PC-9 (cell line): ENCODE measurements around the gene ADGRL1. TPM values are rescaled to one million over a fixed set of nuclear protein-coding genes. Genes with fewer than 3 reads are reported as not detected.
"Not testable (repeated sequence)": the region's sequence is repeated elsewhere in the genome, so short reads cannot be mapped to it uniquely, and the experiment has no call there.

Experiments used
- BruUV-seq: library from RNA; stranded (reverse); fragments of 400-500 nt; replicated peaks from 2 replicates; lab custom pipeline; 2021; lab: Mats Ljungman, UMichigan
- CTCF ChIA-PET: fragments of 300-600 bp; sonication (Branson Sonifier 250); formaldehyde crosslinking; loops from one replicate; lab custom pipeline; 2022; ENCODE audit warnings: antibody characterized with exemption; lab: Charles Lee
- POLR2A ChIA-PET: fragments of 300-600 bp; sonication (Branson Sonifier 250); formaldehyde crosslinking; loops from one replicate; lab custom pipeline; 2022; ENCODE audit warnings: antibody characterized with exemption; ENCODE audit not compliant: unreplicated experiment; lab: Charles Lee
- DNase-seq, 2 experiments: peaks; one replicate each; pipeline versions ENCODE4 v3.0.0 to v3.0.0-alpha.2; 2015 to 2022; ENCODE audit warnings: mixed read lengths in 1 of 2
- H2AFZ ChIP-seq: fragments of 200-600 bp; sonication (generic); 2 replicates; pipeline ENCODE4 v1.8.1; 2017; ENCODE audit warnings: antibody characterized with exemption
- H3F3A ChIP-seq: fragments of 200-600 bp; sonication (generic); 2 replicates; pipeline ENCODE4 v1.8.1; 2017; ENCODE audit warnings: antibody characterized with exemption, mild to moderate bottlenecking, low read depth; ENCODE audit not compliant: insufficient read depth
- H3K27ac ChIP-seq: fragments of 200-600 bp; sonication (generic); 2 replicates; pipeline ENCODE4 v1.6.1; 2016; ENCODE audit warnings: mixed run types
- H3K27me3 ChIP-seq: fragments of 200-600 bp; sonication (generic); 2 replicates; pipeline ENCODE4 v1.6.1; 2016; ENCODE audit warnings: low read depth, mixed run types; ENCODE audit not compliant: insufficient read depth
- H3K36me3 ChIP-seq: fragments of 200-600 bp; sonication (generic); 2 replicates; pipeline ENCODE4 v1.6.1; 2016; ENCODE audit warnings: low read depth, mixed run types
- H3K4me1 ChIP-seq: fragments of 200-600 bp; sonication (generic); replicated peaks from 2 replicates; pipeline ENCODE4 v1.6.1; 2016; ENCODE audit warnings: mixed run types; ENCODE audit not compliant: insufficient read depth
- H3K4me2 ChIP-seq: fragments of 200-600 bp; sonication (generic); 2 replicates; pipeline ENCODE4 v1.6.1; 2017; ENCODE audit warnings: mixed run types
- H3K4me3 ChIP-seq: fragments of 200-600 bp; sonication (generic); 2 replicates; pipeline ENCODE4 v1.6.1; 2016; ENCODE audit warnings: mixed run types
- H3K79me2 ChIP-seq: fragments of 200-600 bp; sonication (generic); 2 replicates; pipeline ENCODE4 v1.6.1; 2017; ENCODE audit warnings: low read depth, mixed run types
- H3K9me2 ChIP-seq: fragments of 200-600 bp; sonication (generic); 2 replicates; pipeline ENCODE4 v1.8.1; 2017; ENCODE audit warnings: mild to moderate bottlenecking; ENCODE audit not compliant: insufficient read depth
- H3K9me3 ChIP-seq: fragments of 200-600 bp; sonication (generic); 2 replicates; pipeline ENCODE4 v1.8.1; 2016; ENCODE audit warnings: low read depth; ENCODE audit not compliant: insufficient read depth
- H4K20me1 ChIP-seq: fragments of 200-600 bp; sonication (generic); 2 replicates; pipeline ENCODE4 v1.8.1; 2017; ENCODE audit not compliant: insufficient read depth
- EZH2 ChIP-seq: fragments of 200-600 bp; sonication (generic); IDR thresholded peaks from 2 replicates; pipeline ENCODE4 v1.8.0; 2017; ENCODE audit warnings: antibody characterized with exemption, low read depth
- intact Hi-C: fragments of 100-400 bp; cut with micrococcal nuclease; formaldehyde crosslinking; loops from one replicate; pipeline ENCODE4 v1.10.0; 2022; ENCODE audit not compliant: unreplicated experiment
- total RNA-seq: library from RNA; stranded (reverse); gene quantifications from 2 replicates; pipeline ENCODE4 v1.2.3, GENCODE V29; 2021
- TF ChIP-seq, protein P1 (sequence below): fragments of 200-600 bp; sonication (generic); conservative IDR thresholded peaks from 2 replicates; pipeline ENCODE4 v1.6.1; 2017; ENCODE audit warnings: mixed run types, antibody characterized with exemption, mild to moderate bottlenecking, moderate library complexity

ADGRL1 gene
- total RNA-seq, 1 experiment from 2014 or later, result 31.5 TPM

DNA sequence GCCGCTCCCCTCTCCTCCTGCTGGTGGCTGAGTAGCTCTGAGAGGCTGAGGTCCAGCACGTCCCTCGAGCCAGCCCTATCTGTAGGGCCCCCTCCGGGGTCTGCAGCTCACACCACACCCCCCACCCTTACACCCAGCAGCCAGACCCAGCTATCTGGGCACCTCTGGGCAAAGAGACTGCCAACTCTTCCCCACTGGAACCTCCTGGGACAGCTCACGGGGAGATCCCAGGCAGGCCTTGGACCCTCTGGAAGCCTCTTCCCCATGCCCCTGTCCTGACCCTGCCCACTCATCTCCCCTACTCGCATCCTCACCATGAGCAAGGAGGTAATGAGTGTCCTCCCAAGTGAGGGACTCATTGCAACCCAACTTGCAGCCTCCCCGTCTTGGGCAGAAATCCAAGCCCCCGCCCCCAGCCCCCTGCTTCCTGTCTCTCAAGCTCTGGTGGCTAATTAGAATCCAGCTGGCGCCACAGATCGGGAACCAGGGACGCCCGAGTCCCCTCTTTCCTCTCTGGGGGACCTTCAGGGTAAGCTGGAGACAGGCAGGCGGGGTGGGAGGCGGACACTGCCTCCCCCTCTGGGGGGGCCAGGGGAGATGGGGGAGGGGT, 22.1 kb downstream of the ADGRL1 start:
- Histone ChIP-seq H3K79me2 (no peaks in the 10 kb centered on the region), H3K4me3 (no peak overlapping the region), H3K4me2 (no peak overlapping the region), H2AFZ (no peak overlapping the region), H3K27ac (no peak overlapping the region), H3K9me3 (no peaks in the 10 kb centered on the region), H3K9me2 (no peaks in the 10 kb centered on the region), H3F3A (no peaks in the 10 kb centered on the region), H3K27me3 (no peaks in the 10 kb centered on the region), H4K20me1 (0 out of 2 replicates have a peak, but pooled peaks cover 6% of the 10 kb centered on the region), H3K4me1 (no peaks in the 10 kb centered on the region), H3K36me3 (no peaks in the 10 kb centered on the region)
- CTCF ChIA-PET, result no interaction called here
- POLR2A ChIA-PET, result no interaction called here
- DNase-seq, result no peak
- no TSS peak for BruUV-seq
- intact Hi-C loops, result no loop called here
- TF ChIP-seq, protein P1, sequence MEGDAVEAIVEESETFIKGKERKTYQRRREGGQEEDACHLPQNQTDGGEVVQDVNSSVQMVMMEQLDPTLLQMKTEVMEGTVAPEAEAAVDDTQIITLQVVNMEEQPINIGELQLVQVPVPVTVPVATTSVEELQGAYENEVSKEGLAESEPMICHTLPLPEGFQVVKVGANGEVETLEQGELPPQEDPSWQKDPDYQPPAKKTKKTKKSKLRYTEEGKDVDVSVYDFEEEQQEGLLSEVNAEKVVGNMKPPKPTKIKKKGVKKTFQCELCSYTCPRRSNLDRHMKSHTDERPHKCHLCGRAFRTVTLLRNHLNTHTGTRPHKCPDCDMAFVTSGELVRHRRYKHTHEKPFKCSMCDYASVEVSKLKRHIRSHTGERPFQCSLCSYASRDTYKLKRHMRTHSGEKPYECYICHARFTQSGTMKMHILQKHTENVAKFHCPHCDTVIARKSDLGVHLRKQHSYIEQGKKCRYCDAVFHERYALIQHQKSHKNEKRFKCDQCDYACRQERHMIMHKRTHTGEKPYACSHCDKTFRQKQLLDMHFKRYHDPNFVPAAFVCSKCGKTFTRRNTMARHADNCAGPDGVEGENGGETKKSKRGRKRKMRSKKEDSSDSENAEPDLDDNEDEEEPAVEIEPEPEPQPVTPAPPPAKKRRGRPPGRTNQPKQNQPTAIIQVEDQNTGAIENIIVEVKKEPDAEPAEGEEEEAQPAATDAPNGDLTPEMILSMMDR, result no peak
- TF ChIP-seq EZH2, result no peak

DNA sequence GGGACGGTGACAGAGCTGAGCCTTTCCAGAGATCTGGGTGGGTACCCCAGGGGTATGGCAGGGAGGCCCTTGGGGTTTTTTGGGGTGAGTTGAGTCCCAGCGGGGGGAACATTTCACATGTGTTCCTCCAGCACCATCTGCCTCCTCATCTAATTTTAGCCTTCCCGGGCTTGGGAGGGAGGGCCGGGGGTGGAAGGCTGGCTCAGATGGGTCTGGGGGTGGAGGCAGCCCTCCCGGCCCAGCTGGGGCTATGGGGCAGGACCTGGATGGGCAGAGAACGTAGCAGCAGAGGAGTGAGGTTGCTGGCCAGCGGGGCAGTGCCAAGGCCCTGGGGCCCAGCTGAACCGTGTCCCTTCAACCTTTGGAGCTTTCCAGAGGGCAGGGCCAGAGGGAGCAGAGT, 23.5 kb downstream of the ADGRL1 start:
- Histone ChIP-seq H3K27me3 (no peaks in the 10 kb centered on the region), H3K9me2 (no peaks in the 10 kb centered on the region), H3K4me1 (no peaks in the 10 kb centered on the region), H3K4me3 (no peak overlapping the region), H3K79me2 (no peaks in the 10 kb centered on the region), H3F3A (no peaks in the 10 kb centered on the region), H4K20me1 (0 out of 2 replicates have a peak, but pooled peaks cover 6% of the 10 kb centered on the region), H3K9me3 (no peaks in the 10 kb centered on the region), H3K36me3 (no peaks in the 10 kb centered on the region), H2AFZ (no peak overlapping the region), H3K4me2 (no peak overlapping the region), H3K27ac (no peak overlapping the region)
- no peak for DNase-seq
- POLR2A ChIA-PET, result no interaction called here
- CTCF ChIA-PET, result no interaction called here
- no peak for TF ChIP-seq EZH2
- TF ChIP-seq, protein P1, result no peak
- intact Hi-C loops, result no loop called here
- BruUV-seq, result no TSS peak

DNA sequence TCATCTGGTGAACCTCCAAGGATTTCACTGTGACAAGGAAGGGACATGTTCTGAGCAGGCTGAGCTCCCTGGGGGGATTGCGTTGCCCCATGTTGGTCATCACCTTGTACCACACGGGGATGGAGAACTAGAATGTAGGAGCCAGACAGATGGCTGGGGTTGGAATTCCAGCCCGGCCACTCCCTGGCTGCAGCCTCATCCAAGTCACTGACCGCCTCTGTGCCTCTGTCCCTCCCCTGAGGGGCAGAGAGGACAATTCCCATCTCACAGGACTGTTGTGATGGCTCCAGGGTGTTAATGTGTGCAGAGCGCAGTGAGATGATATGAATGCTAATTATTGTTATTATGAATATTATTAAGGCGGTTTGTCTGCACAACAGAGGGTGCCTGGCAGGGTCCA, 24.1 kb downstream of the ADGRL1 start:
- no peak for DNase-seq
- Histone ChIP-seq H3K9me3 (no peaks in the 10 kb centered on the region), H3K4me1 (no peaks in the 10 kb centered on the region), H4K20me1 (0 out of 2 replicates have a peak, but pooled peaks cover 6% of the 10 kb centered on the region), H2AFZ (no peak overlapping the region), H3K4me3 (no peak overlapping the region), H3K27me3 (no peaks in the 10 kb centered on the region), H3K27ac (no peak overlapping the region), H3K4me2 (no peak overlapping the region), H3K79me2 (no peaks in the 10 kb centered on the region), H3K36me3 (no peaks in the 10 kb centered on the region), H3K9me2 (no peaks in the 10 kb centered on the region), H3F3A (no peaks in the 10 kb centered on the region)
- no TSS peak for BruUV-seq
- intact Hi-C loops, result no loop called here
- ChIA-PET POLR2A (no interaction called here), CTCF (no interaction called here)
- TF ChIP-seq, protein P1, result no peak
- no peak for TF ChIP-seq EZH2

DNA sequence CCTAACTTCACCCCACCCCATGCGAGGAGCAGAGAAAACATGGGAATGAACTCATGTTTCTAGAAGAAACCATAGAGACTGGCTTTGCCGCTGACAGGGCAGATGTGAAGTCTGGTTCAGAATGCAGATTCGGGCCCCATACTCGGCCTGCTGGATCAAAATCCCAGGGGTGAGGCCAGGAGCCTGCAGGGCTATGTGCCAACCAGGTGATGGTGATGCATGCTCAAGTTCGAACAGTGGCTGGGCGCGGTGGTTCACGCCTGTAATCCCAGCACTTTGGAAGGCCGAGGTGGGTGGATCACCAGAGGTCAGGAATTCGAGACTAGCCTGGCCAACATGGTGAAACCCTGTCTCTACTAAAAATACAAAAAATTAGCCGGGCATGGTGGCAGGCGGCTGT, 24.8 kb downstream of the ADGRL1 start:
- POLR2A ChIA-PET, intact Hi-C loops, DNase-seq, H3K4me2 ChIP-seq, H4K20me1 ChIP-seq, H3K27ac ChIP-seq, BruUV-seq, H3K27me3 ChIP-seq, H3K9me3 ChIP-seq, H3F3A ChIP-seq, H2AFZ ChIP-seq, H3K4me1 ChIP-seq, H3K36me3 ChIP-seq, H3K4me3 ChIP-seq, H3K79me2 ChIP-seq, H3K9me2 ChIP-seq, CTCF ChIA-PET: not testable (repeated sequence)
